Endodermal cell (in vitro differentiated cells): Measurements from ENCODE around the gene GRID1. TPM values are rescaled to one million over a fixed set of nuclear protein-coding genes. Genes with fewer than 3 reads are reported as not detected.

Experiments used
- DNase-seq: peaks from one replicate; pipeline ENCODE4 v3.0.0-alpha.2; 2017
- H3K27ac ChIP-seq: 2 replicates; pipeline ENCODE4 v1.5.1; 2013; ENCODE audit warnings: mild to moderate bottlenecking, low read depth, low read length, moderate library complexity
- H3K27me3 ChIP-seq: 2 replicates; pipeline ENCODE4 v1.6.1; 2013; ENCODE audit warnings: mild to moderate bottlenecking, low read length, moderate library complexity; ENCODE audit not compliant: insufficient read depth, control insufficient read depth, poor library complexity, severe bottlenecking
- H3K36me3 ChIP-seq: 2 replicates; pipeline ENCODE4 v1.7.0; 2013; ENCODE audit warnings: mild to moderate bottlenecking, low read length, moderate library complexity; ENCODE audit not compliant: control insufficient read depth, insufficient read depth
- H3K4me1 ChIP-seq: one replicate; pipeline ENCODE4 v1.7.0; 2013; ENCODE audit warnings: low read length; ENCODE audit not compliant: control insufficient read depth, insufficient read depth
- H3K4me3 ChIP-seq: 2 replicates; pipeline ENCODE4 v1.5.1; 2013; ENCODE audit warnings: mild to moderate bottlenecking, low read length, moderate library complexity
- H3K9ac ChIP-seq: 2 replicates; pipeline ENCODE4 v1.6.1; 2013; ENCODE audit warnings: mild to moderate bottlenecking, low read length, moderate library complexity; ENCODE audit not compliant: poor library complexity, severe bottlenecking; ENCODE audit errors: extremely low read depth
- H3K9me3 ChIP-seq: 2 replicates; pipeline ENCODE4 v1.6.1; 2013; ENCODE audit warnings: mild to moderate bottlenecking, low read length, moderate library complexity; ENCODE audit not compliant: control insufficient read depth
- H3K27ac Mint-ChIP-seq: 2 replicates; pipeline ENCODE4 v1.8.0; 2020; ENCODE audit warnings: mixed read lengths
- H3K27me3 Mint-ChIP-seq: 2 replicates; pipeline ENCODE4 v1.8.0; 2021; ENCODE audit warnings: mild to moderate bottlenecking, mixed read lengths; ENCODE audit not compliant: insufficient read depth
- H3K36me3 Mint-ChIP-seq: 2 replicates; pipeline ENCODE4 v1.8.0; 2020; ENCODE audit warnings: low read depth, mixed read lengths
- H3K4me1 Mint-ChIP-seq: 2 replicates; pipeline ENCODE4 v1.8.0; 2020; ENCODE audit warnings: mixed read lengths
- H3K4me3 Mint-ChIP-seq: 2 replicates; pipeline ENCODE4 v1.8.0; 2020; ENCODE audit warnings: mild to moderate bottlenecking, moderate library complexity, mixed read lengths
- H3K9me3 Mint-ChIP-seq: 2 replicates; pipeline ENCODE4 v1.8.0; 2020; ENCODE audit warnings: mild to moderate bottlenecking, mixed read lengths
- CTCF ChIP-seq: fragments of 200-600 bp; sonication (generic); conservative IDR thresholded peaks from 2 replicates; pipeline ENCODE4 v1.5.0; 2021; ENCODE audit warnings: antibody characterized with exemption, mild to moderate bottlenecking
- WGBS, 2 experiments: methylation state at CpG; one replicate each; pipeline versions ENCODE4 v1.1.5 to v1.1.7; 2013; ENCODE audit warnings: missing lambda C conversion rate in 2 of 2, mixed read lengths in 1 of 2; ENCODE audit not compliant: insufficient coverage in 1 of 2, insufficient read length in 1 of 2; 5-methylcytosine and 5-hydroxymethylcytosine counted together
- total RNA-seq, 2 donors: library from RNA; stranded (reverse); fragmentation: NEBNext Ultra II Directional in 1 of 2; extraction: Animal tissue kit (Norgen Biotek cat#: 25700) in 1 of 2; gene quantifications; 2 replicates in 1 of 2; 3 replicates in 1 of 2; pipeline ENCODE4 v1.2.1, GENCODE V29; 2021

The GRID1 gene
- total RNA-seq, 2 donors from 2014 or later, result 0.13 to 0.53 TPM

- H3K9ac ChIP-seq, result no peak overlapping the region
- Mint-ChIP-seq H3K4me3 (no peak overlapping the region), H3K9me3 (no peaks in the 10 kb centered on the region), H3K27me3 (peaks cover 2% of the 10 kb centered on the region), H3K36me3 (no peaks in the 10 kb centered on the region), H3K4me1 (peaks cover 5% of the 10 kb centered on the region), H3K27ac (no peak overlapping the region)
- no peaks in the 10 kb centered on the region for H3K4me1 ChIP-seq
- H3K4me3 ChIP-seq, result no peak overlapping the region
- no peak overlapping the region for H3K27ac ChIP-seq
- no peaks in the 10 kb centered on the region for H3K9me3 ChIP-seq
- H3K27me3 ChIP-seq, result no peaks in the 10 kb centered on the region
- DNase-seq, result peak; percentile 20
- 93 to 100% methylated on average over 5 to 8 of the region's 8 CpGs for WGBS, 2 experiments
- H3K36me3 ChIP-seq, result no peaks in the 10 kb centered on the region
- TF ChIP-seq CTCF, result no peak
Observed at GRCh38 chr10:86066696-86067095, 299.9 kb downstream of the GRID1 start.

GRCh38 chr10:86065711-86066251 is 300.8 kb downstream of the GRID1 start:
- no peak overlapping the region for H3K4me3 Mint-ChIP-seq
- no peak for DNase-seq
- H3K4me1 Mint-ChIP-seq, result peaks cover 5% of the 10 kb centered on the region

GRCh38 chr10:86064931-86065662 is 301.5 kb downstream of the GRID1 start:
- no peak for TF ChIP-seq CTCF
- Mint-ChIP-seq H3K4me1 (peaks cover 5% of the 10 kb centered on the region), H3K36me3 (no peaks in the 10 kb centered on the region), H3K4me3 (no peak overlapping the region), H3K27me3 (peaks cover 5% of the 10 kb centered on the region), H3K27ac (no peak overlapping the region), H3K9me3 (no peaks in the 10 kb centered on the region)
- WGBS, 2 experiments, result 89 to 92% methylated on average over 5 of the region's 5 CpGs
- H3K9me3 ChIP-seq, result no peaks in the 10 kb centered on the region
- no peaks in the 10 kb centered on the region for H3K4me1 ChIP-seq
- no peak overlapping the region for H3K4me3 ChIP-seq
- peak; percentile 20 for DNase-seq
- H3K27me3 ChIP-seq, result no peaks in the 10 kb centered on the region
- H3K9ac ChIP-seq, result no peak overlapping the region
- H3K27ac ChIP-seq, result no peak overlapping the region
- no peaks in the 10 kb centered on the region for H3K36me3 ChIP-seq

More at GRCh38 chr10:86065711-86066251, 300.8 kb downstream of the GRID1 start:
- WGBS, 2 experiments, result 90 to 91% methylated on average over 3 to 6 of the region's 6 CpGs
- Mint-ChIP-seq H3K36me3 (no peaks in the 10 kb centered on the region), H3K27ac (no peak overlapping the region), H3K27me3 (peaks cover 5% of the 10 kb centered on the region), H3K9me3 (no peaks in the 10 kb centered on the region)
- Histone ChIP-seq H3K27ac (no peak overlapping the region), H3K36me3 (no peaks in the 10 kb centered on the region), H3K4me1 (no peaks in the 10 kb centered on the region), H3K4me3 (no peak overlapping the region), H3K9ac (no peak overlapping the region), H3K27me3 (no peaks in the 10 kb centered on the region), H3K9me3 (no peaks in the 10 kb centered on the region)
- TF ChIP-seq CTCF, result no peak
